Heart right ventricle (tissue), 16 donors: Measurements from ENCODE around the gene MED29. TPM values are rescaled to one million over a fixed set of nuclear protein-coding genes. Genes with fewer than 3 reads are reported as not detected.

Source experiments
- ATAC-seq, 8 donors: fragments of 200-7000 bp; cut with Tn5 transposase; one replicate each; pipeline ENCODE4 v1.9.1; 2020; ENCODE audit warnings: mild to moderate bottlenecking in 8 of 8, moderate library complexity in 8 of 8, moderate number of reproducible peaks in 1 of 8
- DNase-seq, 2 donors: peaks; one replicate each; pipeline ENCODE4 v3.0.0-alpha.2; 2020
- H3K27ac ChIP-seq, 10 donors: fragments of 200-600 bp; sonication (generic) in 2 of 10; one replicate each; pipeline versions ENCODE4 v1.5.0 to v1.8.0; 2020 to 2022; ENCODE audit warnings: mild to moderate bottlenecking in 3 of 10
- H3K27me3 ChIP-seq, 7 donors: fragments of 200-600 bp; one replicate each; pipeline ENCODE4 v1.8.0; 2021 to 2022; ENCODE audit warnings: mild to moderate bottlenecking in 2 of 7
- H3K36me3 ChIP-seq, 9 donors: fragments of 200-600 bp; sonication (generic) in 1 of 9; one replicate each; pipeline versions ENCODE4 v1.5.0 to v1.8.0; 2020 to 2022; ENCODE audit warnings: mild to moderate bottlenecking in 2 of 9
- H3K4me1 ChIP-seq, 9 donors: fragments of 200-600 bp; sonication (generic) in 1 of 9; one replicate each; pipeline versions ENCODE4 v1.5.0 to v1.8.0; 2020 to 2022; ENCODE audit warnings: mild to moderate bottlenecking in 4 of 9
- H3K4me3 ChIP-seq, 10 donors: fragments of 200-600 bp; sonication (generic) in 2 of 10; one replicate each; pipeline versions ENCODE4 v1.5.0 to v1.8.0; 2020 to 2022; ENCODE audit warnings: mild to moderate bottlenecking in 7 of 10, moderate library complexity in 2 of 10
- H3K9me3 ChIP-seq, 11 donors: fragments of 200-600 bp in 10 of 11; sonication (generic) in 2 of 11; one replicate each; pipeline versions ENCODE4 v1.5.0 to v1.8.0; 2013 to 2022; ENCODE audit warnings: mild to moderate bottlenecking in 2 of 11, control low read depth in 1 of 11, moderate library complexity in 1 of 11
- CTCF ChIP-seq, 9 donors: fragments of 200-600 bp; sonication (generic) in 2 of 9; IDR thresholded peaks; one replicate each; pipeline versions ENCODE4 v1.5.0 to v1.8.0; 2021 to 2022; ENCODE audit warnings: antibody characterized with exemption in 9 of 9, mild to moderate bottlenecking in 5 of 9, moderate library complexity in 1 of 9
- WGBS, 2 donors: extraction: QIAGEN DNeasy Blood & Tissue Kit; methylation state at CpG; one replicate each; pipeline ENCODE4 v1.1.7; 2013; ENCODE audit warnings: inconsistent platforms in 1 of 2; 5-methylcytosine and 5-hydroxymethylcytosine counted together
- intact Hi-C, 10 donors: fragments of 100-400 bp; cut with DNase I; formaldehyde crosslinking; loops; one replicate each; pipeline versions ENCODE4 v1.11.1 to v1.14.2; 2022
- polyA plus RNA-seq, 2 donors: library from polyadenylated mRNA; stranded (reverse); fragments of 200-250 nt; gene quantifications; one replicate each; pipeline ENCODE4 v1.2.3, GENCODE V29; 2013
- total RNA-seq, 10 donors: library from RNA; stranded (reverse); fragmentation: NEBNext Ultra II Directional in 3 of 10; extraction: Animal tissue kit (Norgen Biotek cat#: 25700) in 3 of 10; gene quantifications; one replicate each; pipeline versions ENCODE4 v1.2.1 to v1.2.4, GENCODE V29; 2021 to 2023
- donor health status: Arrhythmogenic right ventricular cardiomyopathy.
- donor health status: ischemic (EF 13 %, LVEDD 7.1; RV severe dilation, severe dysfunction).
- donor health status: healthy with polysubstance abuse.
- donor health status: DM: no; HTN: yes; CAD: no.
- donor health status: DM: no; HTN: no; CAD: no.
- donor health status: ischemic (EF 25% LVEDD 6.9; RV normal size, moderate dysfunction).
- donor health status: ischemic (EF 25% LVEDD 5.7; RV mildly dilated, moderate dysfunction).
- donor health status: healthy.
- donor health status: DM: yes; HTN: yes; CAD: no.
- donor health status: Ischemic cardiomyopathy.
- donor health status: ischemic (EF 35%, LVEDD 5.7; RV mildly dilated, moderate dysfunction).
- donor health status: nonischemic (EF 11% LVEDD 7.7; RV severe dilation, severe dysfunction).
- donor health status: DM: yes; HTN: yes; CAD: no.
- donor health status: PGD.
- donor health status: ischemic (EF 29% LVEDD 5.4; RV normal size, mild dysfunction).
- donor health status: nonischemic (EF 23%, LVEDD 6.1; RV moderate dilation, normal function).

MED29 gene
- total and polyA plus RNA-seq, 12 donors, result 16.2 to 32.3 (median 27.1) TPM

GRCh38 chr19:39410017-39410830 lies 19.0 kb downstream of the MED29 start:
- peak overlapping the region; percentile 94 to 100 (median 99) for H3K27ac ChIP-seq
- H3K36me3 ChIP-seq, result peaks cover 6 to 26% (median 9%) of the 10 kb centered on the region in 9 donors
- intact Hi-C loops, result loop anchor here in 4 of 10 donors (2.0 to 10.0 kb wide), 4 partner anchors 13 to 285 kb away; partner anchors contain the start of genes SAMD4B (in 3 of the 4), EID2B (in 1 of the 4) and PAK4 (in 1 of the 4)
- DNase-seq (peak; percentile 83 to 87), ATAC-seq (peak; percentile 17 to 40 (median 28))
- peak overlapping the region; percentile 67 to 99 (median 90) for H3K4me3 ChIP-seq
- WGBS, 2 donors, result 3% methylated on average over 26 to 35 of the region's 35 CpGs
- no peaks in the 10 kb centered on the region for H3K9me3 ChIP-seq
- no peak for TF ChIP-seq CTCF (IDR thresholded peaks at IDR 0.05)
- peaks cover 18 to 64% (median 49%) of the 10 kb centered on the region in 9 donors for H3K4me1 ChIP-seq
- H3K27me3 ChIP-seq, result no peaks in the 10 kb centered on the region

GRCh38 chr19:39410831-39411080 lies 19.6 kb downstream of the MED29 start:
- 55 to 60% methylated on average over 1 of the region's 1 CpG for WGBS, 2 donors
- peak overlapping the region in 9 of 10 donors; percentile 67 to 98 (median 86) for H3K4me3 ChIP-seq
- TF ChIP-seq CTCF (IDR thresholded peaks at IDR 0.05), result no peak
- no peaks in the 10 kb centered on the region for H3K27me3 ChIP-seq
- intact Hi-C loops, result loop anchor here in 6 of 10 donors (1.0 to 10.0 kb wide), 6 partner anchors 12 to 286 kb away; partner anchors contain the start of genes SAMD4B (in 3 of the 6), EID2B (in 1 of the 6) and PAK4 (in 1 of the 6)
- no peak for DNase-seq
- H3K27ac ChIP-seq, result peak overlapping the region; percentile 94 to 100 (median 99)
- peaks cover 15 to 64% (median 54%) of the 10 kb centered on the region in 9 donors for H3K4me1 ChIP-seq
- H3K36me3 ChIP-seq, result peaks cover 6 to 26% (median 9%) of the 10 kb centered on the region in 9 donors
- no peak for ATAC-seq
- no peaks in the 10 kb centered on the region for H3K9me3 ChIP-seq

- Histone ChIP-seq H3K36me3 (peaks cover 6 to 31% (median 9%) of the 10 kb centered on the region in 9 donors), H3K27ac (peak overlapping the region; percentile 94 to 100 (median 99)), H3K27me3 (no peaks in the 10 kb centered on the region), H3K4me1 (peaks cover 11 to 63% (median 50%) of the 10 kb centered on the region in 9 donors), H3K4me3 (peak overlapping the region in 8 of 10 donors; percentile 67 to 98 (median 90)), H3K9me3 (no peaks in the 10 kb centered on the region)
- intact Hi-C loops, result loop anchor here in 6 of 10 donors (1.0 to 10.0 kb wide), 6 partner anchors 13 to 286 kb away; partner anchors contain the start of genes SAMD4B (in 3 of the 6), EID2B (in 1 of the 6) and PAK4 (in 1 of the 6)
- DNase-seq, result no peak
- 17 to 22% methylated on average over 9 of the region's 9 CpGs for WGBS, 2 donors
- ATAC-seq, result no peak
- no peak for TF ChIP-seq CTCF (IDR thresholded peaks at IDR 0.05)
These were observed 20.1 kb downstream of the MED29 start for GRCh38 chr19:39411081-39411831.

- WGBS, 2 donors, result 0 to 1% methylated on average over 7 of the region's 7 CpGs
- Histone ChIP-seq H3K36me3 (peaks cover 6 to 35% (median 9%) of the 10 kb centered on the region in 9 donors), H3K4me3 (peak overlapping the region in 9 of 10 donors; percentile 67 to 98 (median 86)), H3K27ac (peak overlapping the region; percentile 94 to 100 (median 99)), H3K27me3 (no peaks in the 10 kb centered on the region), H3K4me1 (peaks cover 11 to 66% (median 51%) of the 10 kb centered on the region in 9 donors), H3K9me3 (no peaks in the 10 kb centered on the region)
- peak; percentile 85 to 98 (median 94) for TF ChIP-seq CTCF (IDR thresholded peaks at IDR 0.05)
- ATAC-seq, result peak; percentile 19 to 56 (median 38)
- peak; percentile 90 to 92 for DNase-seq
- intact Hi-C loops, result loop anchor here in 6 of 10 donors (1.0 to 10.0 kb wide), 7 partner anchors 13 to 287 kb away; partner anchors contain the start of genes SAMD4B (in 3 of the 6), EID2B (in 1 of the 6), PAK4 (in 1 of the 6) and SUPT5H (in 1 of the 6)
These were observed 20.6 kb downstream of the MED29 start for GRCh38 chr19:39411832-39412099.
